PC-3 (cell line): ENCODE measurements around the gene TRAF3.

Experiments
- EZH2 ChIP-seq: fragments of 300-600 bp; sonication (generic); IDR thresholded peaks from one replicate; pipeline ENCODE4 v1.6.1; 2017; ENCODE audit warnings: antibody characterized with exemption, mild to moderate bottlenecking, low read length; ENCODE audit not compliant: unreplicated experiment
- TF ChIP-seq, protein P1 (sequence below): fragments of 300-600 bp; sonication (generic); conservative IDR thresholded peaks from 2 replicates; pipeline ENCODE4 v1.5.1; 2017; ENCODE audit warnings: antibody characterized with exemption, low read depth, mild to moderate bottlenecking, low read length

GRCh38 chr14:102954081-102954789, 177.0 kb downstream of the TRAF3 start:
- TF ChIP-seq EZH2: no peak
- TF ChIP-seq, protein P1, sequence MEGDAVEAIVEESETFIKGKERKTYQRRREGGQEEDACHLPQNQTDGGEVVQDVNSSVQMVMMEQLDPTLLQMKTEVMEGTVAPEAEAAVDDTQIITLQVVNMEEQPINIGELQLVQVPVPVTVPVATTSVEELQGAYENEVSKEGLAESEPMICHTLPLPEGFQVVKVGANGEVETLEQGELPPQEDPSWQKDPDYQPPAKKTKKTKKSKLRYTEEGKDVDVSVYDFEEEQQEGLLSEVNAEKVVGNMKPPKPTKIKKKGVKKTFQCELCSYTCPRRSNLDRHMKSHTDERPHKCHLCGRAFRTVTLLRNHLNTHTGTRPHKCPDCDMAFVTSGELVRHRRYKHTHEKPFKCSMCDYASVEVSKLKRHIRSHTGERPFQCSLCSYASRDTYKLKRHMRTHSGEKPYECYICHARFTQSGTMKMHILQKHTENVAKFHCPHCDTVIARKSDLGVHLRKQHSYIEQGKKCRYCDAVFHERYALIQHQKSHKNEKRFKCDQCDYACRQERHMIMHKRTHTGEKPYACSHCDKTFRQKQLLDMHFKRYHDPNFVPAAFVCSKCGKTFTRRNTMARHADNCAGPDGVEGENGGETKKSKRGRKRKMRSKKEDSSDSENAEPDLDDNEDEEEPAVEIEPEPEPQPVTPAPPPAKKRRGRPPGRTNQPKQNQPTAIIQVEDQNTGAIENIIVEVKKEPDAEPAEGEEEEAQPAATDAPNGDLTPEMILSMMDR: no peak
